Natural killer cell (primary cell): ENCODE measurements around the gene FIZ1. TPM values are rescaled to one million over a fixed set of nuclear protein-coding genes. Genes with fewer than 3 reads are reported as not detected.

Experiments
- ATAC-seq, 3 donors: fragments of 150-1000 bp in 2 of 3; fragments of 200-7000 bp in 1 of 3; cut with Tn5 transposase; 1 replicate in 1 of 3; 2 replicates in 2 of 3; pipeline ENCODE4 v1.10.0; 2021; ENCODE audit warnings: mild to moderate bottlenecking in 2 of 3, moderate library complexity in 2 of 3
- DNase-seq, 2 donors: peaks; one replicate each; pipeline versions ENCODE4 v3.0.0 to v3.0.0-alpha.2; 2013 to 2021; ENCODE audit warnings: mixed read lengths in 1 of 2
- H3K27ac ChIP-seq: one replicate; pipeline ENCODE4 v1.5.1; 2013; ENCODE audit warnings: mild to moderate bottlenecking, low read length
- H3K27me3 ChIP-seq: one replicate; pipeline ENCODE4 v1.6.1; 2013; ENCODE audit warnings: low read length; ENCODE audit not compliant: control insufficient read depth, insufficient read depth
- H3K36me3 ChIP-seq: one replicate; pipeline ENCODE4 v1.6.1; 2013; ENCODE audit warnings: low read length; ENCODE audit not compliant: control insufficient read depth, insufficient read depth
- H3K4me1 ChIP-seq: one replicate; pipeline ENCODE4 v1.6.1; 2013; ENCODE audit warnings: low read length; ENCODE audit not compliant: control insufficient read depth, insufficient read depth
- H3K4me3 ChIP-seq: one replicate; pipeline ENCODE4 v1.5.1; 2013; ENCODE audit warnings: low read length
- H3K9me3 ChIP-seq: one replicate; pipeline ENCODE4 v1.6.1; 2013; ENCODE audit warnings: low read length; ENCODE audit not compliant: control insufficient read depth, insufficient read depth
- H3K27ac Mint-ChIP-seq, 2 donors: one replicate each; pipeline ENCODE4 v1.8.0; 2022; ENCODE audit warnings: mild to moderate bottlenecking in 2 of 2, mixed read lengths in 2 of 2, moderate library complexity in 1 of 2
- H3K27me3 Mint-ChIP-seq, 2 donors: one replicate each; pipeline ENCODE4 v1.8.0; 2022; ENCODE audit warnings: low read depth in 2 of 2, mixed read lengths in 2 of 2
- H3K36me3 Mint-ChIP-seq: one replicate; pipeline ENCODE4 v1.8.0; 2022; ENCODE audit warnings: mixed read lengths
- H3K4me1 Mint-ChIP-seq, 2 donors: one replicate each; pipeline ENCODE4 v1.8.0; 2022; ENCODE audit warnings: mixed read lengths in 2 of 2
- H3K4me3 Mint-ChIP-seq: one replicate; pipeline ENCODE4 v1.8.0; 2022; ENCODE audit warnings: mild to moderate bottlenecking, moderate library complexity, mixed read lengths
- H3K9me3 Mint-ChIP-seq, 2 donors: one replicate each; pipeline ENCODE4 v1.8.0; 2022; ENCODE audit warnings: mixed read lengths in 2 of 2
- WGBS: methylation state at CpG from one replicate; pipeline ENCODE4 v1.1.7; 2013; ENCODE audit warnings: missing lambda C conversion rate; ENCODE audit not compliant: insufficient coverage; 5-methylcytosine and 5-hydroxymethylcytosine counted together
- intact Hi-C: fragments of 100-400 bp; cut with micrococcal nuclease; formaldehyde crosslinking; loops from one replicate; pipeline ENCODE4 v1.14.2; 2022
- total RNA-seq, 4 donors: library from RNA; stranded (reverse); fragments of 120-200 nt in 1 of 4; gene quantifications; one replicate each; pipeline versions ENCODE4 v1.2.3 to v1.2.4, GENCODE V29; 2013 to 2022
- TF ChIP-seq, protein P1 (sequence below): fragments of 200-600 bp; IDR thresholded peaks from one replicate; pipeline ENCODE4 v1.8.0; 2022; ENCODE audit warnings: antibody characterized with exemption

FIZ1 gene
- total RNA-seq, 3 donors from 2014 or later (not counting 1 experiment from before 2014, with no cell fraction given) = 8.5 to 18.2 (median 10.3) TPM

DNA sequence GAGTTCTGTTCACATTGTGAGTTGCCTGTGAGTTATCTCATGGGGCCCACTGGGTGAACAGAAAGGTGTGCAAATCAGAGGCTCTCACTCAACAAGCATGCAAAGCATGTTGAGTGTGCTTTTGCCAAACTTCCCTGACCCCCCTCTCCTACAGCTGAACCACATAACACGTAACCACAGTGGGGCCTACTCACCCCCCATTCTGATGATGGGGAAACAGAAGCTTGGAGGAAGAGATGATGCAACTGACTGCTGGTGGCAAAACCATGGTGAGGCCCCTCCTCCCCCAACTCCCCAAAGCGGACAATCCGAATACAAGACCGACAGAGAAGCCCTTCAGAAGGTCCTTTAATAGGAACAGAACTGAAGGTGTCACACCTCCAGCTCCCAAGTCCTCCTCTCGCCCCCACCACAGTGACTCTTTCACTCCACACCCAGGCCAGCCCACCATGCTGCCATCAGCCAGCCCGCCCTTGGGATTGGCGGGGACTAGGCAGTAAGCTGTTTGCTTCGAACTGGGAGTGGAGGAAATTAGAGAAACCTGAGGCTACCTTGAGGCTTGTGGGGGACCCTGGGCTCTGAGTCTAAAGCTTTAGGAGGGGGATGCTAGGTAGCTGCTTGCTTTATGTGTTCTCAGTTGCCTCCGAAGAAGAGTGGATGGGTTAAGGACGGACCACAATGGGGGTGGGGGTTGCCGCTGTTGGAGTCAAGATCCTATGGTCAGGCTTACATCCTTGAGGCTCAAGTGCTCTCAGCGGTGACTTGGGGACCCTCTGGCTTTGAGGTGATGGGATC is 21.3 kb upstream of the FIZ1 start:
- ATAC-seq (no peak), DNase-seq (peak in 1 of 2 donors; percentile 57)
- Histone ChIP-seq H3K4me1 (peaks cover 21% of the 10 kb centered on the region), H3K27me3 (no peaks in the 10 kb centered on the region), H3K4me3 (no peak overlapping the region), H3K9me3 (no peaks in the 10 kb centered on the region), H3K27ac (no peak overlapping the region), H3K36me3 (peaks cover 11% of the 10 kb centered on the region)
- Mint-ChIP-seq H3K36me3 (no peaks in the 10 kb centered on the region), H3K9me3 (no peaks in the 10 kb centered on the region), H3K4me1 (peaks cover 14 to 31% of the 10 kb centered on the region in 2 donors), H3K27me3 (no peaks in the 10 kb centered on the region), H3K27ac (peak overlapping the region; percentile 18 to 41), H3K4me3 (no peak overlapping the region)
- WGBS = 82% methylated on average over 12 of the region's 12 CpGs
- TF ChIP-seq, protein P1, sequence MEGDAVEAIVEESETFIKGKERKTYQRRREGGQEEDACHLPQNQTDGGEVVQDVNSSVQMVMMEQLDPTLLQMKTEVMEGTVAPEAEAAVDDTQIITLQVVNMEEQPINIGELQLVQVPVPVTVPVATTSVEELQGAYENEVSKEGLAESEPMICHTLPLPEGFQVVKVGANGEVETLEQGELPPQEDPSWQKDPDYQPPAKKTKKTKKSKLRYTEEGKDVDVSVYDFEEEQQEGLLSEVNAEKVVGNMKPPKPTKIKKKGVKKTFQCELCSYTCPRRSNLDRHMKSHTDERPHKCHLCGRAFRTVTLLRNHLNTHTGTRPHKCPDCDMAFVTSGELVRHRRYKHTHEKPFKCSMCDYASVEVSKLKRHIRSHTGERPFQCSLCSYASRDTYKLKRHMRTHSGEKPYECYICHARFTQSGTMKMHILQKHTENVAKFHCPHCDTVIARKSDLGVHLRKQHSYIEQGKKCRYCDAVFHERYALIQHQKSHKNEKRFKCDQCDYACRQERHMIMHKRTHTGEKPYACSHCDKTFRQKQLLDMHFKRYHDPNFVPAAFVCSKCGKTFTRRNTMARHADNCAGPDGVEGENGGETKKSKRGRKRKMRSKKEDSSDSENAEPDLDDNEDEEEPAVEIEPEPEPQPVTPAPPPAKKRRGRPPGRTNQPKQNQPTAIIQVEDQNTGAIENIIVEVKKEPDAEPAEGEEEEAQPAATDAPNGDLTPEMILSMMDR = no peak
- intact Hi-C loops = no loop called here

DNA sequence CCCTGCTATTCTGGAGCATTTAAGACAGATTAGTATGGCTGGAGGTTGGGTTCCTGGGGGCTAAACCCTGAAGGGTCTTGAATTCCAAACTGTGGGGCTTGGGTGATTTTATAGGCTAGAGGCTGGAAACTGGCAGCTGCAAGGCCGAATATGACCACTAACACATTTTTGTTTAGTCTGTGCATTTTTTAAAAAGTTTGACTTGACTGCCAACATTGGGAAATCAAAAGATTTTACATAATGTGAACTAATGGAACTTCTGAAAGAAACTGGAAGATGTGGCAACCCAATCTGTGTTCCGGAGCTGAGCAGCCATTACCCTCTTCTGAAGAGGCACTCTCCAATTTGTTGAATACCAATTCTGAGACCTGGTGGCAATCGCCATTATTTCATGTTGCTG is 20.0 kb upstream of the FIZ1 start:
- no peaks in the 10 kb centered on the region for H3K9me3 ChIP-seq
- peaks cover 11% of the 10 kb centered on the region for H3K36me3 ChIP-seq
- no peak for ATAC-seq
- 97% methylated on average over 3 of the region's 3 CpGs for WGBS
- Mint-ChIP-seq H3K9me3 (no peaks in the 10 kb centered on the region), H3K4me1 (peaks cover 7 to 22% of the 10 kb centered on the region in 2 donors), H3K4me3 (no peak overlapping the region), H3K27me3 (no peaks in the 10 kb centered on the region), H3K27ac (no peak overlapping the region), H3K36me3 (no peaks in the 10 kb centered on the region)
- intact Hi-C loops = no loop called here
- no peak overlapping the region for H3K4me3 ChIP-seq
- no peak for DNase-seq
- peaks cover 15% of the 10 kb centered on the region for H3K4me1 ChIP-seq
- H3K27me3 ChIP-seq = no peaks in the 10 kb centered on the region
- TF ChIP-seq, protein P1 = no peak
- H3K27ac ChIP-seq = no peak overlapping the region

DNA sequence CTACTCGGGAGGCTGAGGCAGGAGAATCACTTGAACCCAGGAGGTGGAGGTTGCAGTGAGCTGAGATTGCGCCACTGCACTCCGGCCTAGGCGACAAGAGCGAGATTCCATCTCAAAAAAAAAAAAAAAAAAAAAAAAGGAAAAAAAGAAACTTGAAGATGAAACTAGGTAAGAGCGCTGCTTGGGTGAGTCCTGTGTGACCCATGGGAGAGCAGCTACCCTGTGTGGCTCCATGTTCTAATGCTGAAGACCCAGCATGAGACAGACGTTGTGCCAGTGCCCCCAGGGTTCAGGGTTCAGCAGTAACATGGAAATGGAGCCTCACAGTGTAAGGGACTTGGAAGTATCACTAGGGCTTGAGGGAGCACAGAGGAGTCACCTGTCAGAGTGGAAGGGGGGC is 19.1 kb upstream of the FIZ1 start:
- Histone ChIP-seq H3K9me3 (no peaks in the 10 kb centered on the region), H3K36me3 (peaks cover 11% of the 10 kb centered on the region), H3K4me1 (peaks cover 11% of the 10 kb centered on the region), H3K4me3 (no peak overlapping the region), H3K27ac (no peak overlapping the region), H3K27me3 (no peaks in the 10 kb centered on the region)
- peak overlapping the region; percentile 41 to 65 for H3K27ac Mint-ChIP-seq
- ATAC-seq (no peak), DNase-seq (no peak)
- WGBS = 93% methylated on average over 7 of the region's 7 CpGs
- H3K27me3 Mint-ChIP-seq = no peaks in the 10 kb centered on the region
- H3K9me3 Mint-ChIP-seq = no peaks in the 10 kb centered on the region
- no peak overlapping the region for H3K4me3 Mint-ChIP-seq
- H3K4me1 Mint-ChIP-seq = peaks cover 2 to 14% of the 10 kb centered on the region in 2 donors
- intact Hi-C loops = no loop called here
- H3K36me3 Mint-ChIP-seq = no peaks in the 10 kb centered on the region
- TF ChIP-seq, protein P1 = no peak
